Measurements from ENCODE around the gene TRPV3.

Gene TRPV3

DNA sequence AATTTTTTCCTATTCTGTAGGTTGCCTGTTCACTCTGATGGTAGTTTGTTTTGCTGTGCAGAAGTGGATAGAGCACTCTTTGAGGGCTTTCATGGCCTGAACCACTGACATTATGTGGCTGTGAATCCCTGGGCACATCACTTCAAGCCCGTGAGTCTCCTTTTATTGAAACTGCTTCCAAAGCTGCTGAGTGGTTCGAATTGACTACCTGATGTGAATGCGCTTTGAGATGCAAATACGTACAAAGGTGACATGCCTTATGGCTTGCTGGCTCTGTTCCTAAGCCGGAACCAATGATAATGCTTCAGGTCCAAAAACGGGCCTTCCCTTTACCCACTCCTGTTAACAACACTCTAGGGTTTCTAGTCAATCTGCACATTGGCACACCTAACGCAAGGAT is 47.5 kb downstream of the TRPV3 start:
- no peaks in the 10 kb centered on the region for H3K79me2 ChIP-seq (ENCODE audit: insufficient read depth, low read length)
- H3K36me3 ChIP-seq (ENCODE audit: insufficient read depth, low read length) = no peaks in the 10 kb centered on the region
- H3K9me3 ChIP-seq (ENCODE audit: insufficient read depth, low read length, severe bottlenecking) = no peaks in the 10 kb centered on the region
- DNase-seq (no peak), ATAC-seq (ENCODE audit: insufficient read depth, low read depth) (no peak)
- H3K9ac ChIP-seq (ENCODE audit: low read depth, low read length) = no peak overlapping the region
- H3K4me2 ChIP-seq (ENCODE audit: insufficient read depth, low read length) = no peak overlapping the region
- no peaks in the 10 kb centered on the region for H4K20me1 ChIP-seq (ENCODE audit: insufficient read depth, low read length)
- no peak overlapping the region for H3K27ac ChIP-seq (ENCODE audit: low read length)
- no peak overlapping the region for H3K4me3 ChIP-seq (ENCODE audit: low read depth in 1 of 2, low read length in 2 of 2)
- H3K27me3 ChIP-seq (ENCODE audit: insufficient read depth, low read length, poor library complexity) = peaks cover 3% of the 10 kb centered on the region
- no peak overlapping the region for H2AFZ ChIP-seq (ENCODE audit: low read depth, low read length)
- no peaks in the 10 kb centered on the region for H3K4me1 ChIP-seq (ENCODE audit: insufficient read depth, low read length)
- TF ChIP-seq, protein P1, sequence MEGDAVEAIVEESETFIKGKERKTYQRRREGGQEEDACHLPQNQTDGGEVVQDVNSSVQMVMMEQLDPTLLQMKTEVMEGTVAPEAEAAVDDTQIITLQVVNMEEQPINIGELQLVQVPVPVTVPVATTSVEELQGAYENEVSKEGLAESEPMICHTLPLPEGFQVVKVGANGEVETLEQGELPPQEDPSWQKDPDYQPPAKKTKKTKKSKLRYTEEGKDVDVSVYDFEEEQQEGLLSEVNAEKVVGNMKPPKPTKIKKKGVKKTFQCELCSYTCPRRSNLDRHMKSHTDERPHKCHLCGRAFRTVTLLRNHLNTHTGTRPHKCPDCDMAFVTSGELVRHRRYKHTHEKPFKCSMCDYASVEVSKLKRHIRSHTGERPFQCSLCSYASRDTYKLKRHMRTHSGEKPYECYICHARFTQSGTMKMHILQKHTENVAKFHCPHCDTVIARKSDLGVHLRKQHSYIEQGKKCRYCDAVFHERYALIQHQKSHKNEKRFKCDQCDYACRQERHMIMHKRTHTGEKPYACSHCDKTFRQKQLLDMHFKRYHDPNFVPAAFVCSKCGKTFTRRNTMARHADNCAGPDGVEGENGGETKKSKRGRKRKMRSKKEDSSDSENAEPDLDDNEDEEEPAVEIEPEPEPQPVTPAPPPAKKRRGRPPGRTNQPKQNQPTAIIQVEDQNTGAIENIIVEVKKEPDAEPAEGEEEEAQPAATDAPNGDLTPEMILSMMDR (IDR thresholded peaks at IDR 0.05; ENCODE audit: borderline replicate concordance, extremely low read depth, low read length, poor library complexity, severe bottlenecking) = no peak
- TF ChIP-seq EZH2 (IDR thresholded peaks at IDR 0.05; ENCODE audit: borderline replicate concordance, low read depth, low read length, severe bottlenecking) = no peak

DNA sequence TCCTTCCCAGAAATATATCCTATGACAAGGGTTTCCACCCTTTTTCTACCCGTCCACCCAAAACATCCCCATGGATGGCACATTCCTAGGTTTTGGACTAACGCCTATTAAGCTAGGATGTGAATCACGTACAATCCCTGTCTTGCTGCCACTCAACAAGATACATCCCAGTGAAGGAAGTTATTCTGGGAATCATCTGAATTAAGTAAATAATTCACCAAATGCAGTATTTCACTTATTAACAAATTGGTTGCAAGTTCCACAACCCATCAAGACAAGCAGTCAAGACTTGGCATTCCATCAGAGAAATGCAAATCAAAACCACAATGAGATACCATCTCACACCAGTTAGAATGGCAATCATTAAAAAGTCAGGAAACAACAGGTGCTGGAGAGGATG is 49.7 kb downstream of the TRPV3 start:
- Histone ChIP-seq H4K20me1 (ENCODE audit: insufficient read depth, low read length) (no peaks in the 10 kb centered on the region), H3K4me2 (ENCODE audit: insufficient read depth, low read length) (no peak overlapping the region), H3K36me3 (ENCODE audit: insufficient read depth, low read length) (no peaks in the 10 kb centered on the region), H3K4me1 (ENCODE audit: insufficient read depth, low read length) (no peaks in the 10 kb centered on the region), H3K9ac (ENCODE audit: low read depth, low read length) (no peak overlapping the region), H3K9me3 (ENCODE audit: insufficient read depth, low read length, severe bottlenecking) (no peaks in the 10 kb centered on the region), H3K79me2 (ENCODE audit: insufficient read depth, low read length) (no peaks in the 10 kb centered on the region), H3K4me3 (ENCODE audit: low read depth in 1 of 2, low read length in 2 of 2) (no peak overlapping the region), H3K27ac (ENCODE audit: low read length) (no peak overlapping the region), H2AFZ (ENCODE audit: low read depth, low read length) (no peak overlapping the region), H3K27me3 (ENCODE audit: insufficient read depth, low read length, poor library complexity) (no peaks in the 10 kb centered on the region)
- ATAC-seq (ENCODE audit: insufficient read depth, low read depth) (no peak), DNase-seq (no peak)
- TF ChIP-seq, protein P1 (IDR thresholded peaks at IDR 0.05; ENCODE audit: borderline replicate concordance, extremely low read depth, low read length, poor library complexity, severe bottlenecking) = no peak
- no peak for TF ChIP-seq EZH2 (IDR thresholded peaks at IDR 0.05; ENCODE audit: borderline replicate concordance, low read depth, low read length, severe bottlenecking)

DNA sequence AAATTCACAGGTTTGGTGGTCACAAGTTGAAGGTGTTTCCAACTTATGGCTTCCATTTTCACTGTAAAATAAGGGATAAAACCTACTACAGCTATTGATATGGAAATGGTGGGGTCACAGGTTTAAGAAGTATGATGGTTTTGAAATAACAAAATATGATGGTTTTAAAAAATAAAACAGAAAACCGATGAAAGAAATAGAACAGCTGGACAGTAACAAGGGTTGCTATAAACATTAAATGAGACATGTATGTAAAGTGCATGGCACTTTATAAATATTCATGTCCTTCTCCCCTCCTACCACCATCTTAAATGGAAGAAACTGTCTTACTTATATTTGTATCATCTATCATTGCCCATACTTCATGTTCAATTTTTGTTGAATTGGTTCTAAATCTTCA is 50.5 kb downstream of the TRPV3 start:
- no peak overlapping the region for H3K4me3 ChIP-seq (ENCODE audit: low read depth in 1 of 2, low read length in 2 of 2)
- H3K27me3 ChIP-seq (ENCODE audit: insufficient read depth, low read length, poor library complexity) = no peaks in the 10 kb centered on the region
- H3K9me3 ChIP-seq (ENCODE audit: insufficient read depth, low read length, severe bottlenecking) = no peaks in the 10 kb centered on the region
- H2AFZ ChIP-seq (ENCODE audit: low read depth, low read length) = no peak overlapping the region
- no peak overlapping the region for H3K27ac ChIP-seq (ENCODE audit: low read length)
- H3K36me3 ChIP-seq (ENCODE audit: insufficient read depth, low read length) = no peaks in the 10 kb centered on the region
- no peaks in the 10 kb centered on the region for H4K20me1 ChIP-seq (ENCODE audit: insufficient read depth, low read length)
- H3K4me1 ChIP-seq (ENCODE audit: insufficient read depth, low read length) = no peaks in the 10 kb centered on the region
- TF ChIP-seq, protein P1 (IDR thresholded peaks at IDR 0.05; ENCODE audit: borderline replicate concordance, extremely low read depth, low read length, poor library complexity, severe bottlenecking) = no peak
- H3K4me2 ChIP-seq (ENCODE audit: insufficient read depth, low read length) = no peak overlapping the region
- ATAC-seq (ENCODE audit: insufficient read depth, low read depth) (no peak), DNase-seq (no peak)
- no peak overlapping the region for H3K9ac ChIP-seq (ENCODE audit: low read depth, low read length)
- H3K79me2 ChIP-seq (ENCODE audit: insufficient read depth, low read length) = no peaks in the 10 kb centered on the region

DNA sequence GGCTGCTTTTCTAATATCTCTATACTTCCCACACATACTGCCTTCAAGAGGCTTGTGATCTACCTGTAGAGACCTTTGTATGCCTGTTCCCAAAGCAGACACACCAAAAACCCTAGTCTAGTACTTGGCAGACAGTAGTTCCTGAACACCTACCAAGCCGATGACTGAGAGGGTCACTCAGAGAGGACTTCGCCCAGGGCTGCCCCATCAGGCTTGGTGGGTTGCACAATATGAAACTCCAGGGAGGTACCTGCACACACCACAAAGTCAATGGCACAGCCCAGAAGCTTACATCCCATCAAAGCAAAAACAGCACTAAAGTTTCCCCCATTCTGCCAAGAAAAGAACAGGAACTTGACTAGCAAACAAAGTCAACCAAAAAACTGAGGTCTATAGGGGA is 51.6 kb downstream of the TRPV3 start:
- H3K4me3 ChIP-seq (ENCODE audit: low read depth in 1 of 2, low read length in 2 of 2) = no peak overlapping the region
- no peak overlapping the region for H3K27ac ChIP-seq (ENCODE audit: low read length)
- no peaks in the 10 kb centered on the region for H3K36me3 ChIP-seq (ENCODE audit: insufficient read depth, low read length)
- no peak overlapping the region for H2AFZ ChIP-seq (ENCODE audit: low read depth, low read length)
- H3K9me3 ChIP-seq (ENCODE audit: insufficient read depth, low read length, severe bottlenecking) = no peaks in the 10 kb centered on the region
- TF ChIP-seq, protein P1 (IDR thresholded peaks at IDR 0.05; ENCODE audit: borderline replicate concordance, extremely low read depth, low read length, poor library complexity, severe bottlenecking) = no peak
- no peak for TF ChIP-seq EZH2 (IDR thresholded peaks at IDR 0.05; ENCODE audit: borderline replicate concordance, low read depth, low read length, severe bottlenecking)
- H3K27me3 ChIP-seq (ENCODE audit: insufficient read depth, low read length, poor library complexity) = no peaks in the 10 kb centered on the region
- ATAC-seq (ENCODE audit: insufficient read depth, low read depth) (no peak), DNase-seq (no peak)
- no peak overlapping the region for H3K9ac ChIP-seq (ENCODE audit: low read depth, low read length)
- no peaks in the 10 kb centered on the region for H3K79me2 ChIP-seq (ENCODE audit: insufficient read depth, low read length)
- H4K20me1 ChIP-seq (ENCODE audit: insufficient read depth, low read length) = no peaks in the 10 kb centered on the region
- no peaks in the 10 kb centered on the region for H3K4me1 ChIP-seq (ENCODE audit: insufficient read depth, low read length)
- H3K4me2 ChIP-seq (ENCODE audit: insufficient read depth, low read length) = no peak overlapping the region

Data from DND-41 (cell line).